MG63 (cell line): ENCODE data around the gene FLOT1. TPM values are rescaled to one million over a fixed set of nuclear protein-coding genes. Genes with fewer than 3 reads are reported as not detected.
"Not testable (repeated sequence)": the region's sequence is repeated elsewhere in the genome, so short reads cannot be mapped to it uniquely, and the experiment has no call there.

Source experiments
- DNase-seq: peaks from one replicate; pipeline ENCODE4 v3.0.0-alpha.2; 2020
- H3K27me3 ChIP-seq: fragments of 250-450 bp; sonication (Bioruptor Pico); 2 replicates; pipeline ENCODE4 v1.5.1; 2020; ENCODE audit warnings: mild to moderate bottlenecking, moderate library complexity
- H3K36me3 ChIP-seq: fragments of 250-450 bp; sonication (Bioruptor Pico); 2 replicates; pipeline ENCODE4 v1.5.1; 2020; ENCODE audit warnings: mild to moderate bottlenecking, moderate library complexity
- H3K4me3 ChIP-seq: fragments of 250-450 bp; sonication (Bioruptor Pico); 2 replicates; pipeline ENCODE4 v1.5.1; 2020; ENCODE audit warnings: mild to moderate bottlenecking, moderate library complexity
- H3K9me3 ChIP-seq: fragments of 250-450 bp; sonication (Bioruptor Pico); 2 replicates; pipeline ENCODE4 v1.5.1; 2020; ENCODE audit warnings: mild to moderate bottlenecking, moderate library complexity
- total RNA-seq: library from RNA; depleted of rRNA; stranded (reverse); fragments of >200 nt; shearing (Covaris generic); gene quantifications from 2 replicates; pipeline ENCODE4 v1.2.3, GENCODE V29; 2014; ENCODE audit warnings: low replicate concordance

FLOT1 gene
- total RNA-seq, 1 experiment from 2014 or later = 137 TPM

GRCh38 chr6:30756405-30757003 is 14.0 kb upstream of the FLOT1 start:
- H3K27me3 ChIP-seq, H3K36me3 ChIP-seq, DNase-seq, H3K4me3 ChIP-seq, H3K9me3 ChIP-seq: not testable (repeated sequence)

GRCh38 chr6:30754631-30755030 is 12.1 kb upstream of the FLOT1 start:
- no peak for DNase-seq
- H3K36me3 ChIP-seq = no peaks in the 10 kb centered on the region
- H3K9me3 ChIP-seq = no peaks in the 10 kb centered on the region
- H3K4me3 ChIP-seq = no peak overlapping the region
- no peaks in the 10 kb centered on the region for H3K27me3 ChIP-seq

- peak; percentile 99 for DNase-seq
- Histone ChIP-seq H3K27me3 (no peaks in the 10 kb centered on the region), H3K4me3 (0 out of 2 replicates have a peak overlapping the region, but pooled peaks have one; percentile 1), H3K36me3 (no peaks in the 10 kb centered on the region), H3K9me3 (no peaks in the 10 kb centered on the region)
Measured at GRCh38 chr6:30752157-30752927, 9.9 kb upstream of the FLOT1 start.

- Histone ChIP-seq H3K27me3 (no peaks in the 10 kb centered on the region), H3K4me3 (no peak overlapping the region), H3K36me3 (no peaks in the 10 kb centered on the region), H3K9me3 (no peaks in the 10 kb centered on the region)
- no peak for DNase-seq
Measured at GRCh38 chr6:30750379-30750668, 7.8 kb upstream of the FLOT1 start.

- Histone ChIP-seq H3K4me3 (no peak overlapping the region), H3K36me3 (no peaks in the 10 kb centered on the region), H3K27me3 (no peaks in the 10 kb centered on the region), H3K9me3 (no peaks in the 10 kb centered on the region)
- no peak for DNase-seq
Measured at GRCh38 chr6:30749554-30750378, 7.3 kb upstream of the FLOT1 start.

- no peak overlapping the region for H3K4me3 ChIP-seq
- peaks cover 3% of the 10 kb centered on the region; the same call in 1 of the 2 replicates for H3K36me3 ChIP-seq
- DNase-seq = peak; percentile 53
- H3K9me3 ChIP-seq = no peaks in the 10 kb centered on the region
- H3K27me3 ChIP-seq = no peaks in the 10 kb centered on the region
Measured at GRCh38 chr6:30748851-30749540, 6.5 kb upstream of the FLOT1 start.

GRCh38 chr6:30747902-30748769 is 5.6 kb upstream of the FLOT1 start:
- H3K4me3 ChIP-seq = no peak overlapping the region
- H3K36me3 ChIP-seq = peaks cover 11% of the 10 kb centered on the region
- no peaks in the 10 kb centered on the region for H3K9me3 ChIP-seq
- H3K27me3 ChIP-seq = no peaks in the 10 kb centered on the region
- no peak for DNase-seq

- H3K36me3 ChIP-seq = peaks cover 14% of the 10 kb centered on the region
- H3K27me3 ChIP-seq = no peaks in the 10 kb centered on the region
- DNase-seq = no peak
- H3K4me3 ChIP-seq = no peak overlapping the region
- H3K9me3 ChIP-seq = no peaks in the 10 kb centered on the region
Measured at GRCh38 chr6:30747300-30747687, 4.8 kb upstream of the FLOT1 start.

GRCh38 chr6:30744054-30744805 is 1.7 kb upstream of the FLOT1 start, which contains the start of gene IER3:
Gene IER3, minus strand, starts transcription at chr6:30744547. Its CDS starts 29 bp downstream, at chr6:30744518.
- Histone ChIP-seq H3K4me3 (peak within 1 kb of the TSS; percentile 64), H3K36me3 (peaks cover 34% of the 10 kb centered on the region), H3K27me3 (no peaks in the 10 kb centered on the region), H3K9me3 (no peaks in the 10 kb centered on the region)
- peak; percentile 82 for DNase-seq

- no peak for DNase-seq
- Histone ChIP-seq H3K27me3 (no peaks in the 10 kb centered on the region), H3K36me3 (peaks cover 41% of the 10 kb centered on the region), H3K4me3 (peak overlapping the region; percentile 64), H3K9me3 (no peaks in the 10 kb centered on the region)
Measured at GRCh38 chr6:30743099-30744053, 889 bp upstream of the FLOT1 start.

GRCh38 chr6:30741789-30742315 is 635 bp downstream of the FLOT1 start:
- no peak for DNase-seq
- no peaks in the 10 kb centered on the region for H3K9me3 ChIP-seq
- H3K4me3 ChIP-seq = peak overlapping the region; percentile 64
- H3K27me3 ChIP-seq = no peaks in the 10 kb centered on the region
- H3K36me3 ChIP-seq = peaks cover 52% of the 10 kb centered on the region

GRCh38 chr6:30741063-30741779 is 1.3 kb downstream of the FLOT1 start:
- Histone ChIP-seq H3K4me3 (peak overlapping the region; percentile 64), H3K36me3 (peaks cover 52% of the 10 kb centered on the region), H3K27me3 (no peaks in the 10 kb centered on the region), H3K9me3 (no peaks in the 10 kb centered on the region)
- DNase-seq = no peak

GRCh38 chr6:30740540-30740870 is 2.0 kb downstream of the FLOT1 start:
- DNase-seq = no peak
- Histone ChIP-seq H3K27me3 (no peaks in the 10 kb centered on the region), H3K4me3 (no peak overlapping the region), H3K36me3 (peaks cover 52% of the 10 kb centered on the region), H3K9me3 (no peaks in the 10 kb centered on the region)

GRCh38 chr6:30738532-30738931 is 4.0 kb downstream of the FLOT1 start:
- DNase-seq = no peak
- H3K9me3 ChIP-seq = no peaks in the 10 kb centered on the region
- H3K27me3 ChIP-seq = no peaks in the 10 kb centered on the region
- peaks cover 44% of the 10 kb centered on the region for H3K36me3 ChIP-seq
- H3K4me3 ChIP-seq = no peak overlapping the region
